HepG2 (cell line): ENCODE measurements around the gene S100A4. TPM values are rescaled to one million over a fixed set of nuclear protein-coding genes. Genes with fewer than 3 reads are reported as not detected.

Source experiments
- ATF2 ChIP-seq: sonication (generic); formaldehyde crosslinking; IDR thresholded peaks from 2 replicates; pipeline ENCODE4 v1.4.0; 2020; ENCODE audit warnings: missing genetic modification reagents
- CREBL2 ChIP-seq: sonication (generic); formaldehyde crosslinking; IDR thresholded peaks from 2 replicates; pipeline ENCODE4 v1.8.1; 2023; ENCODE audit warnings: missing genetic modification reagents, mild to moderate bottlenecking, borderline replicate concordance
- HNRNPH1 ChIP-seq: fragments of 200-400 bp; formaldehyde crosslinking; optimal IDR thresholded peaks from 2 replicates; pipeline ENCODE3; 2017; ENCODE audit warnings: mild to moderate bottlenecking, low read depth, low read length
- JUNB ChIP-seq: sonication (generic); formaldehyde crosslinking; IDR thresholded peaks from 2 replicates; pipeline ENCODE4 v1.8.0; 2022; ENCODE audit warnings: missing genetic modification reagents, mild to moderate bottlenecking, borderline replicate concordance
- MXI1 ChIP-seq: IDR thresholded peaks from 3 replicates; pipeline ENCODE4 v1.6.1; 2012; ENCODE audit warnings: low read depth, low read length, inconsistent platforms, borderline replicate concordance
- NFATC3 ChIP-seq: sonication (generic); formaldehyde crosslinking; IDR thresholded peaks from 2 replicates; pipeline ENCODE4 v1.5.1; 2020; ENCODE audit warnings: mild to moderate bottlenecking, missing genetic modification reagents
- PAXIP1 ChIP-seq: sonication (generic); formaldehyde crosslinking; conservative IDR thresholded peaks from 2 replicates; pipeline ENCODE4 v1.4.0; 2020; ENCODE audit warnings: mild to moderate bottlenecking, missing genetic modification reagents, moderate library complexity
- PITX1 ChIP-seq: sonication (generic); formaldehyde crosslinking; IDR thresholded peaks from 2 replicates; pipeline ENCODE4 v1.5.1; 2020; ENCODE audit warnings: mild to moderate bottlenecking, missing genetic modification reagents
- RELA ChIP-seq: sonication (generic); formaldehyde crosslinking; IDR thresholded peaks from 2 replicates; pipeline ENCODE4 v1.4.0; 2020; ENCODE audit warnings: missing genetic modification reagents
- SMC3 ChIP-seq: IDR thresholded peaks from 2 replicates; pipeline ENCODE4 v1.6.1; 2011; ENCODE audit warnings: low read length, improper control_type of control experiment
- SOX13 ChIP-seq, 3 experiments: fragments of 450-650 bp in 1 of 3; sonication (generic) in 1 of 3; formaldehyde crosslinking in 1 of 3; IDR thresholded peaks in 2 of 3; conservative IDR thresholded peaks in 1 of 3; 2 replicates each; pipeline versions ENCODE4 v1.5.0 to v1.6.1; 2016 to 2020; ENCODE audit warnings: antibody characterized with exemption in 1 of 3, mild to moderate bottlenecking in 1 of 3, missing compliant biosample characterization in 1 of 3, missing genetic modification reagents in 1 of 3, moderate library complexity in 1 of 3
- SRF ChIP-seq: IDR thresholded peaks from 2 replicates; pipeline ENCODE4 v1.6.1; 2011; ENCODE audit warnings: mild to moderate bottlenecking, low read depth, low read length, moderate library complexity
- THAP11 ChIP-seq: IDR thresholded peaks from 2 replicates; pipeline ENCODE4 v1.6.1; 2016; ENCODE audit warnings: missing biosample characterization, missing genetic modification reagents
- TSC22D2 ChIP-seq: sonication (generic); formaldehyde crosslinking; IDR thresholded peaks from 2 replicates; pipeline ENCODE4 v1.5.1; 2020; ENCODE audit warnings: missing genetic modification reagents, mild to moderate bottlenecking, borderline replicate concordance
- YEATS2 ChIP-seq: sonication (generic); formaldehyde crosslinking; IDR thresholded peaks from 2 replicates; pipeline ENCODE4 v1.4.0; 2020; ENCODE audit warnings: missing genetic modification reagents, borderline replicate concordance
- ZBTB42 ChIP-seq: sonication (generic); formaldehyde crosslinking; IDR thresholded peaks from 2 replicates; pipeline ENCODE4 v1.5.0; 2020; ENCODE audit warnings: mild to moderate bottlenecking, missing genetic modification reagents
- ZFP90 ChIP-seq: sonication (generic); formaldehyde crosslinking; IDR thresholded peaks from 2 replicates; pipeline ENCODE4 v1.8.0; 2022; ENCODE audit warnings: missing genetic modification reagents, mild to moderate bottlenecking, inconsistent platforms, borderline replicate concordance
- ZMAT3 ChIP-seq: sonication (generic); formaldehyde crosslinking; conservative IDR thresholded peaks from 2 replicates; pipeline ENCODE4 v1.7.0; 2021; ENCODE audit warnings: missing genetic modification reagents
- ZNF446 ChIP-seq: sonication (generic); formaldehyde crosslinking; IDR thresholded peaks from 2 replicates; pipeline ENCODE4 v1.5.0; 2020; ENCODE audit warnings: mild to moderate bottlenecking, missing genetic modification reagents
- ZNF619 ChIP-seq: sonication (generic); formaldehyde crosslinking; IDR thresholded peaks from 2 replicates; pipeline ENCODE4 v1.4.0; 2020; ENCODE audit warnings: mild to moderate bottlenecking, missing genetic modification reagents
- ZNF883 ChIP-seq: sonication (generic); formaldehyde crosslinking; IDR thresholded peaks from 2 replicates; pipeline ENCODE4 v1.5.1; 2020; ENCODE audit warnings: mild to moderate bottlenecking, missing genetic modification reagents; ENCODE audit errors: not compliant biosample characterization
- polyA plus RNA-seq, 8 experiments: library from polyadenylated mRNA; depleted of rRNA in 3 of 8; stranded (reverse) in 7 of 8; unstranded in 1 of 8; fragments of >200 nt; fragmentation: Illumina TruSeq in 4 of 8; extraction: Trizol in 4 of 8; gene quantifications; 2 replicates each; pipeline versions ENCODE4 v1.2.1 to v1.2.3, GENCODE V29; 2011 to 2016; ENCODE audit warnings: low read depth in 4 of 8, missing spikeins in 1 of 8, mixed read lengths in 1 of 8; ENCODE audit not compliant: insufficient read depth in 1 of 8
- total RNA-seq, 5 experiments: library from RNA; depleted of rRNA; stranded (reverse); fragments of >200 nt; fragmentation: Illumina TruSeq; extraction: Trizol; gene quantifications; 2 replicates each; pipeline ENCODE4 v1.2.3, GENCODE V29; 2016; ENCODE audit warnings: low read depth in 1 of 5
- TF ChIP-seq, protein P1 (sequence below): sonication (generic); formaldehyde crosslinking; IDR thresholded peaks from 2 replicates; pipeline ENCODE4 v1.4.0; 2020; ENCODE audit warnings: mild to moderate bottlenecking, missing genetic modification reagents

S100A4 gene
- total and polyA plus RNA-seq, 2 of the 13 experiments (the other 11 are each of a cell fraction or from before 2014, with no cell fraction given): 12.9 to 20.2 TPM

GRCh38 chr1:153545067-153546055, at the start of gene S100A4 (continued):
- TF ChIP-seq TSC22D2 (CRISPR knock-in tag) (no peak), CREBL2 (CRISPR knock-in tag) (0 out of 2 replicates have a peak, but pooled peaks have one; percentile 26), SMC3 (no peak), ZFP90 (CRISPR knock-in tag) (0 out of 2 replicates have a peak, but pooled peaks have one; percentile 19), YEATS2 (CRISPR knock-in tag) (peak; percentile 30; the same call in 1 of the 2 replicates), PAXIP1 (CRISPR knock-in tag) (peak; percentile 64), HNRNPH1 (no peak), ZNF883 (CRISPR knock-in tag) (no peak), RELA (CRISPR knock-in tag) (no peak), ZNF446 (CRISPR knock-in tag) (no peak), NFATC3 (CRISPR knock-in tag) (no peak), ATF2 (CRISPR knock-in tag) (peak; percentile 64; the same call in 1 of the 2 replicates), MXI1 (0 out of 3 replicates have a peak, but pooled peaks have one; percentile 21), THAP11 (CRISPR knock-in tag) (0 out of 2 replicates have a peak, but pooled peaks have one; percentile 37), ZMAT3 (no peak), SRF (no peak), SOX13 (IDR thresholded peaks at IDR 0.05) (no peak), SOX13 (CRISPR knock-in tag; conservative IDR thresholded peaks at IDR 0.05 in 1 of 2, IDR thresholded peaks at IDR 0.05 in 1 of 2) (peak in 1 of 2 experiments; percentile 51; a peak in 1 of 4 replicates), PITX1 (CRISPR knock-in tag) (no peak), ZNF619 (CRISPR knock-in tag) (no peak), ZBTB42 (CRISPR knock-in tag) (peak; percentile 42), JUNB (CRISPR knock-in tag) (no peak)
- TF ChIP-seq, protein P1, sequence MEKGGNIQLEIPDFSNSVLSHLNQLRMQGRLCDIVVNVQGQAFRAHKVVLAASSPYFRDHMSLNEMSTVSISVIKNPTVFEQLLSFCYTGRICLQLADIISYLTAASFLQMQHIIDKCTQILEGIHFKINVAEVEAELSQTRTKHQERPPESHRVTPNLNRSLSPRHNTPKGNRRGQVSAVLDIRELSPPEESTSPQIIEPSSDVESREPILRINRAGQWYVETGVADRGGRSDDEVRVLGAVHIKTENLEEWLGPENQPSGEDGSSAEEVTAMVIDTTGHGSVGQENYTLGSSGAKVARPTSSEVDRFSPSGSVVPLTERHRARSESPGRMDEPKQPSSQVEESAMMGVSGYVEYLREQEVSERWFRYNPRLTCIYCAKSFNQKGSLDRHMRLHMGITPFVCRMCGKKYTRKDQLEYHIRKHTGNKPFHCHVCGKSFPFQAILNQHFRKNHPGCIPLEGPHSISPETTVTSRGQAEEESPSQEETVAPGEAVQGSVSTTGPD (CRISPR knock-in tag): no peak
